Sigmoid colon (tissue), 7 donors: ENCODE data around the gene PTMA. TPM values are rescaled to one million over a fixed set of nuclear protein-coding genes. Genes with fewer than 3 reads are reported as not detected.
"Not testable (repeated sequence)": the region's sequence is repeated elsewhere in the genome, so short reads cannot be mapped to it uniquely, and the experiment has no call there.

Experiments
- DNase-seq: peaks from one replicate; pipeline ENCODE4 v3.0.0-alpha.2; 2019
- H3K27ac ChIP-seq, 4 donors: fragments of 200-600 bp; sonication (generic); one replicate each; pipeline ENCODE4 v1.5.1; 2016 to 2019; ENCODE audit warnings: mild to moderate bottlenecking in 1 of 4
- H3K27me3 ChIP-seq, 3 donors: fragments of 200-600 bp; sonication (generic); one replicate each; pipeline ENCODE4 v1.5.1; 2019; ENCODE audit warnings: mild to moderate bottlenecking in 1 of 3
- H3K36me3 ChIP-seq, 4 donors: fragments of 200-600 bp; sonication (generic); one replicate each; pipeline ENCODE4 v1.5.1; 2016 to 2019
- H3K4me1 ChIP-seq, 4 donors: fragments of 200-600 bp; sonication (generic); one replicate each; pipeline ENCODE4 v1.5.1; 2017 to 2019
- H3K4me3 ChIP-seq, 4 donors: fragments of 200-600 bp; sonication (generic); one replicate each; pipeline ENCODE4 v1.5.1; 2017 to 2019; ENCODE audit warnings: mild to moderate bottlenecking in 2 of 4, moderate library complexity in 1 of 4
- H3K9me3 ChIP-seq, 4 donors: fragments of 200-600 bp in 3 of 4; sonication (generic) in 3 of 4; one replicate each; pipeline versions ENCODE4 v1.5.1 to v1.6.1; 2013 to 2019
- EP300 ChIP-seq, 4 donors: sonication (generic); formaldehyde crosslinking; IDR thresholded peaks; one replicate each; pipeline ENCODE4 v1.6.1; 2017; ENCODE audit warnings: antibody characterized with exemption in 4 of 4
- POLR2A ChIP-seq, 2 donors: fragments of 450-650 bp; IDR thresholded peaks; one replicate each; pipeline ENCODE4 v1.6.1; 2016; ENCODE audit warnings: antibody characterized with exemption in 2 of 2, mild to moderate bottlenecking in 2 of 2, moderate library complexity in 2 of 2
- POLR2AphosphoS5 ChIP-seq, 4 donors: sonication (generic); formaldehyde crosslinking; IDR thresholded peaks; one replicate each; pipeline ENCODE4 v1.6.1; 2017; ENCODE audit warnings: antibody characterized with exemption in 4 of 4
- WGBS, 2 donors: extraction: QIAGEN DNeasy Blood & Tissue Kit; methylation state at CpG; one replicate each; pipeline ENCODE4 v1.1.7; 2013; 5-methylcytosine and 5-hydroxymethylcytosine counted together
- intact Hi-C: fragments of 100-400 bp; cut with DNase I; formaldehyde crosslinking; loops from one replicate; pipeline ENCODE4 v1.15.1; 2023
- polyA plus RNA-seq, 3 donors: library from polyadenylated mRNA; stranded (reverse); fragments of 200-250 nt; gene quantifications; one replicate each; pipeline ENCODE4 v1.2.3, GENCODE V29; 2013
- total RNA-seq, 4 donors: library from RNA; depleted of rRNA; stranded (reverse); fragments of >200 nt; gene quantifications; one replicate each; pipeline ENCODE4 v1.1.0, GENCODE V29; 2016
- TF ChIP-seq, protein P1 (sequence below), 4 experiments: fragments of 450-650 bp in 3 of 4; fragments of 200-600 bp in 1 of 4; IDR thresholded peaks; one replicate each; pipeline ENCODE4 v1.5.1; 2016 to 2019; ENCODE audit warnings: antibody characterized with exemption in 4 of 4, mild to moderate bottlenecking in 3 of 4, moderate library complexity in 2 of 4
- donor health status: healthy with polysubstance abuse.
- donor health status: Bipolar disorder and iron deficiency.
- donor health status: healthy.

Gene PTMA
- total and polyA plus RNA-seq, 7 donors, result 807 to 2,683 (median 1,142) TPM

DNA sequence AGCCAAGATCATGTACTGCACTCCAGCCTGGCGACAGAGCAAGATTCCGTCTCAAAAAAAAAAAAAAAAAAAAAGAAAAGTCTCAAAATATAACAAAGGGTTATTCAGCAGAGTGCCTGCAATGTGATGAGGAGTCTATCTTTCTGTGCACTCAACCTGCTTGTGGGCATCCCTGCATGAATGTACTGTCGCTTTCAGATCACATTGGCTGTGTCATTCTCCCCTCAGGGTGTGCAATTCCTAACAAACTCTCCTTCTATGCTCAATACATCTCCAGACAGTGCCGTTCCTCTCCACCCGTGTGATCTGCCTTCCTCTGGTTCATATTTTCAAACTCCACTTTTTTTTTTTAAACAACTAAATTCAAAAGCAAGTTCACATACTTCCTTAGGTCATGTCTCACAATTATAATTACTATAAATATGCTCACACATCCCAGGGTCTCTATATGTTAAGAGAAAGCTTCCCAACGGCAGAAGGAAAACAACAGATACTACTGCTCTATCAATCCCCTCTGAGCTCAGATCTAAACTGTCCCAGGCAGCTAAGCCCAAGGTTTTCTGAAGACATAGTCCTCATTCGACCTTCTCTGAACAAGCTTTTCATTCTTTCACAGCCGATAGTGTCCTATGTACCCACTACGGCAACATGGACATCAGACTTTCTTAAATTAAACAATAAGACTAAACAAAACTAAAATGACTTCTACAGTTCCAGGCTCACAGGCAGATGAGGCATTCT is 35.2 kb downstream of the PTMA start:
- 80 to 84% methylated on average over 9 of the region's 9 CpGs for WGBS, 2 donors
- no peak for DNase-seq
- Histone ChIP-seq H3K27ac (no peak overlapping the region), H3K4me1 (no peaks in the 10 kb centered on the region), H3K9me3 (no peaks in the 10 kb centered on the region), H3K27me3 (no peaks in the 10 kb centered on the region), H3K36me3 (no peaks in the 10 kb centered on the region), H3K4me3 (no peak overlapping the region)
- intact Hi-C loops, result no loop called here
- TF ChIP-seq POLR2A (IDR thresholded peaks at IDR 0.05) (no peak), EP300 (IDR thresholded peaks at IDR 0.05) (no peak), POLR2AphosphoS5 (IDR thresholded peaks at IDR 0.05) (no peak)
- TF ChIP-seq, protein P1, sequence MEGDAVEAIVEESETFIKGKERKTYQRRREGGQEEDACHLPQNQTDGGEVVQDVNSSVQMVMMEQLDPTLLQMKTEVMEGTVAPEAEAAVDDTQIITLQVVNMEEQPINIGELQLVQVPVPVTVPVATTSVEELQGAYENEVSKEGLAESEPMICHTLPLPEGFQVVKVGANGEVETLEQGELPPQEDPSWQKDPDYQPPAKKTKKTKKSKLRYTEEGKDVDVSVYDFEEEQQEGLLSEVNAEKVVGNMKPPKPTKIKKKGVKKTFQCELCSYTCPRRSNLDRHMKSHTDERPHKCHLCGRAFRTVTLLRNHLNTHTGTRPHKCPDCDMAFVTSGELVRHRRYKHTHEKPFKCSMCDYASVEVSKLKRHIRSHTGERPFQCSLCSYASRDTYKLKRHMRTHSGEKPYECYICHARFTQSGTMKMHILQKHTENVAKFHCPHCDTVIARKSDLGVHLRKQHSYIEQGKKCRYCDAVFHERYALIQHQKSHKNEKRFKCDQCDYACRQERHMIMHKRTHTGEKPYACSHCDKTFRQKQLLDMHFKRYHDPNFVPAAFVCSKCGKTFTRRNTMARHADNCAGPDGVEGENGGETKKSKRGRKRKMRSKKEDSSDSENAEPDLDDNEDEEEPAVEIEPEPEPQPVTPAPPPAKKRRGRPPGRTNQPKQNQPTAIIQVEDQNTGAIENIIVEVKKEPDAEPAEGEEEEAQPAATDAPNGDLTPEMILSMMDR (IDR thresholded peaks at IDR 0.05), result no peak

DNA sequence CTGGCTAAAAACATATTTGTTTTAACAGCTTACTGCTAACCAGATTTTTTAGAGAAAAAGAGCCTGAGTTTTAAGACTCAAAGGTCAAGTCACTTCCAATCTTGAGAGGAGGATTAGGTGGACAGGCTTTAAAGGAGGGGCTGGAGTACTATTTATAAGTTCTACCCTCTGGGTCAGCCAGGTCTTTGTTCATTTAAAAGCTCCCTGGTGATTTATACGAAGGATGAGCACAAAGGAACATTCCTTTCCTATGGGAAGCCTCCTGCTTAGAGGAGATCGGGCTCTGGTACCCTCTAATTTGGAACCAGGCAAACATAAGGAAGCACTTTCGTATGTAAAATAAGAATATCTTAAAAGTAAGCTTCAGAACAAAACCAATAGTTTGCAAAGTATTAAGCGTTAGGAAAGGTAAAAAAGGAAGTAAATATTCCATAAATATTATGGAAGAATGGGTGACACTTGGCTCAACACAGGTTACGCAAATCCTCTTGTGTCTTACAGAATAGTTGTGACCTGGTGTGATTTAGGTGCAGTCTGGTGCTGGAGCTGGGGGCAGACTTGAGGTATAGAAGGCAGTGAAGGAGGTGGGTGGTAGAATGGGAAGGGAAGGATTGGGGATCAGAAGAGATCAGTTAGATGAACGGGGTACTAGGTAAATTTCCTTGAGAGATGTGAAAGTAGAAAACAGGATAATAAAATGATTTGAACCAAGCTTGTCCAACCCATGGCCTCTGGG is 37.1 kb downstream of the PTMA start:
- H3K36me3 ChIP-seq, result no peaks in the 10 kb centered on the region
- 86% methylated on average over 6 of the region's 6 CpGs for WGBS, 2 donors
- H3K27ac ChIP-seq, result no peak overlapping the region
- intact Hi-C loops, result no loop called here
- no peak for DNase-seq
- H3K4me3 ChIP-seq, result no peak overlapping the region
- no peaks in the 10 kb centered on the region for H3K27me3 ChIP-seq
- no peaks in the 10 kb centered on the region for H3K4me1 ChIP-seq
- no peaks in the 10 kb centered on the region for H3K9me3 ChIP-seq
- TF ChIP-seq POLR2AphosphoS5 (IDR thresholded peaks at IDR 0.05) (no peak), POLR2A (IDR thresholded peaks at IDR 0.05) (no peak), EP300 (IDR thresholded peaks at IDR 0.05) (no peak)
- TF ChIP-seq, protein P1 (IDR thresholded peaks at IDR 0.05), result no peak

DNA sequence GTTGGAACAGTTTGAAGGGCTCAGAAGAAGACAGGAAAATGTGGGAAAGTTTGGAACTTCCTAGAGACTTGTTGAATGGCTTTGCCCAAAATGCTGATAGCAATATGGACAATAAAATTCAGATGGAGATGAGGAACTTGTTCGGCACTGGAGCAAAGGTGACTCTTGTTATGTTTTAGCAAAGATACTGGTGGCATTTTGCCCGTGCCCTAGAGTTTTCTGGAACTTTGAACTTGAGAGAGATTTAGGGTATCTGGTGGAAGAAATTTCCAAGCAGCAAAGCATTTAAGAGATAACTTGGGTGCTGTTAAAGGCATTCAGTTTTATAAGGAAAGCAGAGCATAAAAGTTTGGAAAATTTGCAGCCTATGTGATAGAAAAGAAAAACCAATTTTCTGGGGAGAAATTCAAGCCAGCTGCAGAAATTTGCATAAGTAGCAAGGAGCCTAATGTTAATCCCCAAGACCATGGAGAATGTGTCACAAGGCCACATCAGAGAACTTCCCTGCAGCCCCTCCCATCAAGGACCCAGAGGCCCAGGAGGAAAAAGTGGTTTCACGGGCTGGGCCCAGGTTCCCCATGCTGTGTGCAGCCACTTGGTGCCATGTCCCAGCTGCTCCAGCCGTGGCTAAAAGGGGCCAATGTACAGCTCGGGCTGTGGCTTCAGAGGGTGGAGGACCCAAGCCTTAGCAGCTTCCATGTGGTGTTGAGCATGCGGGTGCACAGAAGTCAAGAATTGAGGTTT is 40.0 kb downstream of the PTMA start:
- H3K9me3 ChIP-seq, intact Hi-C loops, DNase-seq, H3K27ac ChIP-seq, H3K27me3 ChIP-seq, H3K4me3 ChIP-seq, H3K4me1 ChIP-seq, H3K36me3 ChIP-seq: not testable (repeated sequence)
- WGBS, 2 donors, result 66 to 68% methylated on average over 6 of the region's 6 CpGs

DNA sequence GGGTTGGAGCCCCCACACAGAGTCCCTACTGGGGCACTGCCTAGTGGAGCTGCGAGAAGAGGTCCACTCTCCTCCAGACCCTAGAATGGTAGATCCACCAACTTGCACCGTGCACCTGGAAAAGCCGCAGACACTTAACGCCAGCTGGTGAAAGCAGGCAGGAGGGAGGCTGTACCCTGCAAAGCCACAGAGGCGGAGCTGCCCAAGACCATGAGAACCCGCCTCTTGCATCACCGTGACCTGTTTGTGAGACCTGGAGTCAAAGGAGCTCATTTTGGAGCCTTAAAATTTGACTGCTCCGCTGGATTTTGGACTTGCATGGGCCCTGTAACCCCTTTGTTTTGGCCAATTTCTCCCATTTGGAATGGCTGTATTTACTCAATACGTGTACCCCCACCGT is 40.7 kb downstream of the PTMA start:
- H3K9me3 ChIP-seq, intact Hi-C loops, H3K4me3 ChIP-seq, H3K36me3 ChIP-seq, H3K27ac ChIP-seq, H3K4me1 ChIP-seq, DNase-seq, H3K27me3 ChIP-seq: not testable (repeated sequence)
- 87 to 96% methylated on average over 10 of the region's 10 CpGs for WGBS, 2 donors

DNA sequence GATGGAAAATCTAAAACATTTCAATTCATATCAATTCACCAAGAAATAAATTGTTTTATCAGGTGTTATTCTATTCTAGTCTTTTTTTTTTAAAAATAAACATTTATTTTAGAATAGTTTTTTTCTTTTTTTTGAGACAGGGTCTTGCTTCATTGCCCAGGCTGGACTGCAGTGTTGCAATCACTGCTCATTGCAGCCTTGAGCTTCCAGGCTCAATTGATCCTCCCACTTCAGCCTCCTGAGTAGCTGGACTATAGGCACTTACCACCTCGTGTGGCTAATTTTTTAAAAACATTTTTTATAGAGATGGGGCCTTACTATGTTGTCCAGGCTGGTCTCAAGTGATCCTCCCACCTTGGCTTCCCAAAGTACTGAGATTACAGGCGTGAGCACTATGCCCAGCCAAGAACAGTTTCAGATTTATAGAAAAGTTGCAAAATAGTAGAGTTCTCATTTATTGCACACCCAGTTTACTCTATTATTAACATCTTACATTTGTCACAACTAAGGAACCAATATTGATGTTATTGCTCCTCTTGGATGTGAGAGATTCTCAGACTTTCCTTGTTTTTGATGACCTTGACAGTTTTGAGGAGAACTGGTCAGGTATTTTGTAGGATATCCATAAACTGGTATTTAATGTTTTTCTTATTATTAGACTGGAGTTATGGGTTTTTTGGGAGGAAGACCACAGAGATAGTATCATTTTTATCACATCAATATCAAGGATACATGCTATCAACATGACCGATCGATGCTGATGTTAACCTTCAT is 42.9 kb downstream of the PTMA start:
- intact Hi-C loops, result no loop called here
- no peaks in the 10 kb centered on the region for H3K9me3 ChIP-seq
- H3K27ac ChIP-seq, result no peak overlapping the region
- no peak for TF ChIP-seq POLR2A (IDR thresholded peaks at IDR 0.05)
- TF ChIP-seq, protein P1 (IDR thresholded peaks at IDR 0.05), result no peak
- no peak for TF ChIP-seq POLR2AphosphoS5 (IDR thresholded peaks at IDR 0.05)
- TF ChIP-seq EP300 (IDR thresholded peaks at IDR 0.05), result no peak
- no peaks in the 10 kb centered on the region for H3K27me3 ChIP-seq
- no peaks in the 10 kb centered on the region for H3K4me1 ChIP-seq
- WGBS, 2 donors, result 91 to 92% methylated on average over 4 of the region's 4 CpGs
- no peak for DNase-seq
- no peaks in the 10 kb centered on the region for H3K36me3 ChIP-seq
- H3K4me3 ChIP-seq, result no peak overlapping the region
